Stimulated activated CD4-positive, alpha-beta T cell treated with anti-CD3 and anti-CD28 coated beads, TNF-alpha, amount 100 ng/mL, for 48 hours (primary cell): ENCODE results near the gene PSMD13.

Experiments
- DNase-seq, 3 donors: peaks; one replicate each; pipeline ENCODE4 v3.0.0-alpha.2; 2020; ENCODE audit warnings: low read depth in 3 of 3

Gene PSMD13

DNA sequence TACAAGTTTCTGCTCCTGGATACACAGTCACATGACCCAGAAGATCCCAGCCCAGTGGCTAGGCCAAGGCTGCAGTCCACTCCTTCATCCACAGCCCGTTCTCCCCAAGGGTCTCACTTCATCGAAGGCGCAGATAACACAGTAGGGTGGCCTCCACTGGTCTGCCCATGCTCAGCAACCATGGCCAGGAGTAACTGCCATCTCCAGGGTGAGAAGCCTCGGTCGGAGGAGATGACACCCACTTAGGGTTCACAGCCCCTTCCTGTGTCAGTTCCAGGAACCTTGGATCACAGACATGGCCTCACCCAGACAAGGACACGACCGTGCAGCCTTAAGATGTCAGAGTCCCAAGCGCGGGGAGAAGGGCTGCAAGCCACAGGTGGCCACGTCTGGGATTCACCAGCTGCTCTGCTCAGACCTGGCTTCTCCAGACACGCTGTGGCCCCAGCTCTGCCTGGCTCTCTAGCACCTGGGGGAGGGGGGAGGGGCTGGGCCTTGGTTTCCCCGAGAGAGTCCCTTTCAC, 32.1 kb upstream of the PSMD13 start:
- DNase-seq, result no peak

DNA sequence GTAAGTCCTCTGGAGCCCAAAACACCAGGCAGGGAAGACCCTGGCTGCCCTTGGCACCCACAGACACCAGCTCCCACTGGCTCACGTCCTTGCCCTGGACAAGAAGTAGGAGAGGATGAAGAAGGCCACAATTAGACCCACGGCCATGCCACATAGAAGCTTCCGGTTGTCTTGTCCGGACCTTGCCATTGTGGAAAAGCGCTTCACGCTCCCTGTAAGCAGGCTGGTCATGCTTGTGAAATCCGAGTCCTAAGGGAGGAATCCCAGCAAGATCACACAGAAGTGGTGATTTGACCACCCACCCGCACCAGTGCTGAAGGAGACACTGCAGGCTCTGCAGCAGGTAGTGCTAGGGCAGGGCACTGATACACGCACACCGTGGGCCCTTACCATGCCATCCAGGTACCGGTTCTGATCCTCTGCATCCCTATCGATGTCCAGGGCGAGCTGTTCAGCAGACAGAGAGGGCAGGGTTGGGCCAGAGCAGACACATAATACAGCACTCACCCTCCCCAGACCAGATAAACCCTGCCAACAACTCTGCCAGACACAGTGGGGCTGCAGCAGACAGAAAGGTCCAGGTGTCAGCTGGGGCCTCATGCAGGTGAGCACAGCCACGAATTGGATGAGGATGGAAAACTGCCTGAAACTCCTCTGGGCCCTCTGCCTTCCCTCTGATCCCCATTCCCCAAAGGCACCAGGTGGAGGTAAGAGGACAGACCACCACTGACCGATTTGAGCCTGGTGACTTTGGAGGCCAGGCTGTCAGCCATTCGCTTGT, 31.4 kb upstream of the PSMD13 start:
- DNase-seq, result no peak

- DNase-seq, result no peak
Observed at GRCh38 chr11:206002-206384, 30.8 kb upstream of the PSMD13 start.

GRCh38 chr11:206526-207207, 30.1 kb upstream of the PSMD13 start:
- peak in 1 of 3 donors; percentile 20 for DNase-seq

- DNase-seq, result peak; percentile 90 to 97 (median 91)
Observed at GRCh38 chr11:207208-207862, 29.4 kb upstream of the PSMD13 start, which contains the start of the genes BET1L and RIC8A. Gene BET1L (minus strand): TSS chr11:207399. CDS start chr11:207321, 78 bp downstream. Gene RIC8A (plus strand): TSS chr11:207708. CDS start chr11:208855, 1,147 bp downstream.

DNA sequence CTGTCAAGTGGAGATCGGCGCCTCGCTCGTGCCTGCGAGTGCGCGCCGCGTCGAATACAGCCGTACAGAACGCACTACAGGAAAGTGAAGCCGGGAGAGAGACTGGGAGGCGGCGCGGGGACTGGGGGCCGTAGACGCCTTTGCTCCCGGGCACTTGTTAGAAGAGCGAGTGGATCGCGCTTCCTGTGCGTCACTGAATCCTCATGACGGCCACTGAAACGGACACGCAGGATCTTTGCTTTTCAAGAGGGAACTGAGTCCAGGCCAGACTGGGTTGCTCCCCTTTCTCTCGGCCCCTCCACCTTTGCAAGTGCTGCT, 29.0 kb upstream of the PSMD13 start:
- no peak for DNase-seq

DNA sequence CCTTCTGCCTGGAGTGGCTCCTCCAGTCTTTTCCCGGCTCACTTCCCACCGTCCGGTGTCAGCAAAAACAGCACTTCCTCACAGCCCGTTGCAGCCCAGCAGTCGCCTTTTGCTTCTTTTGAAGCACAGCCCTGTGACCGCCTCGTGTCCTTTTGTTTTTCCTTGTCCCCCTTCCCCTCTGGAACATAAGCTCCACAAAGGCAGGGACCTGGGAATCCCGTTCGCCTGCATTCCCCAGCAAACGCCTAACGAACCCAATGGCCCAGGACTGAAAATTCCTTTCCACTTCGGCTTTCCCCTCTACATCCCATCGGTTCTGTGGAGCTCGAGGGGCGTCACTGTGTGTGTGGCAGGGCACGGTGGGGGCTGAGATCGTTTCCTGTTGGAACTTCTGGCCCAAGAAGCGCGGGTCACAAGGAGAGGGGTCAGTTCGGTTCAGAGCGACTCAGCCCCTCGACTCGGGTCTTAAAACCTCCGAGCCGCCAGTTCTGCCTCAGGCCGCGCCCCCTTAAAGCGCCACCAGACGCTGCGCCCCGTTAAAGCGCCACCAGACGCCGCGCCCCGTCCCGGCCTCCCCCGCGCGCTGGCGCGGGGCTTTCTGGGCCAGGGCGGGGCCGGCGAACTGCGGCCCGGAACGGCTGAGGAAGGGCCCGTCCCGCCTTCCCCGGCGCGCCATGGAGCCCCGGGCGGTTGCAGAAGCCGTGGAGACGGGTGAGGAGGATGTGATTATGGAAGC, 28.4 kb upstream of the PSMD13 start:
- DNase-seq, result peak; percentile 62 to 78 (median 71)

GRCh38 chr11:208917-209260, 27.9 kb upstream of the PSMD13 start:
- no peak for DNase-seq

- no peak for DNase-seq
Observed at GRCh38 chr11:209275-210121, 27.3 kb upstream of the PSMD13 start.

DNA sequence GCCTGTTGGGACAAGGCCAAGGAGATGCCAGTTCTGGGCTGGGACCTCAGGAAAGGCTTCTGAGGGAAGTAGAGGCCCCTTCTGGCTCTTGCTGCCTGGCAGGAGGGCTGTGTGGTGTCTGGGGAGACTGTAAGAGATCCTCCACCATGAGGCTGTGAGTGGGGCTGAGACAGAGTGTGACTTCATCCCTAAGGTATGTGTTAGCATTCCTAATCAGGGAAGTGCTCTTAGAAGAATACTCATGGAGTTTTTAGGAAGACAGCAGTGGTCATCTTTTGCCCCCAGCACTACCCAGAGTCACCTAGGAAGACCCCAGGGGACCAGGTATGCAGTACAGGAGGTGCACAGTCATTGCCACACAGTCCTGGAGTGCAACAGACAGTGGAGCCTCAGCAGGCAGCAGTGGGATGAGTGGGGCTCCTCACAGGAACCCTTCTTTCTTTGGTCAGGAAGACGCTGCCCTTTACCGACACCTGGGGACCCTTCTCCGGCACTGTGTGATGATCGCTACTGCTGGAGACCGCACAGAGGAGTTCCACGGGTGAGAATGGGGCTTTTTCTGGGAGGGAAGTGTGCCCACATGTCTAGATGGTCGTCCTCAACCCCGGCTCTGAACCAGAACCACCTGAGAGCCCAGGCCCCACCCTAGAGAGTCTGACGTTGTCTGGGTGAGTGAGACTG, 26.5 kb upstream of the PSMD13 start:
- no peak for DNase-seq

GRCh38 chr11:210803-211180, 26.0 kb upstream of the PSMD13 start:
- no peak for DNase-seq

DNA sequence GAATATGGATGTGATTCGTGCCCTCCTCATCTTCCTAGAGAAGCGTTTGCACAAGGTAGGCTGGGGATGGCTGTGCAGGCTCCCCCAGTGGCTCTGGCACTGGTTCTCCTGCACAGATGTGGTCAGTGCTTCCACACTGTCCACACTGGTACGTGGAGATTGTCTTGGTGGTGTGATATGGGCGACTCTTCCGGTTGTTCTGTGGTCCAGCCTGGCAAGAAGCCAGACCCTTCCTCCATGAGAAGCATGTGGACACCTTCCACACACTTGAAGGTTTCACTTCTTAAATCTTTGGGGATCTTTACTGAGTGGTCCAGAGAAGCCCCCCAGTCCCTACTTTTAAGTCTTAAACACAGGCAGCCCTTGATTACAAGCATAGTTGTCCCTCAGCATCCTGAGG, 25.5 kb upstream of the PSMD13 start:
- no peak for DNase-seq

DNA sequence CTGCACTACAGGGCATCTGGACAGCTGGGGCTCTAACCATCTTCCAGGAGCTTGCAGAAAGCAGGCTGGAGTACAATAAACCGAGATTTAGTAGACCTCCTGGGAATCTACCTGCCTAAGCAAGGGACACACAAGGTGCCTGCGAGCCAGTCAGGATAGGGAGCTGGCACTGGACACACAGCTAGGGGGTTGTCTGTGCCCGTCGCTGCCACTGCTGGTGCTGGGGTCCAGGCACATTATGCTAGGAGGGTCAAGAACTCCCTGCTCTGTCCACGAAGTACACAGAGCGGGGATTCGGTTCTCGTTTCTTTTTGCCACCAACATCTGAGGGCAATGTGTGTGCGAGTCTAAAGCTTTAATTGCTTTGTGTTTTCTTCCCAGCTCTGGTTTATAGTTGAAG, 25.0 kb upstream of the PSMD13 start:
- DNase-seq, result no peak

DNA sequence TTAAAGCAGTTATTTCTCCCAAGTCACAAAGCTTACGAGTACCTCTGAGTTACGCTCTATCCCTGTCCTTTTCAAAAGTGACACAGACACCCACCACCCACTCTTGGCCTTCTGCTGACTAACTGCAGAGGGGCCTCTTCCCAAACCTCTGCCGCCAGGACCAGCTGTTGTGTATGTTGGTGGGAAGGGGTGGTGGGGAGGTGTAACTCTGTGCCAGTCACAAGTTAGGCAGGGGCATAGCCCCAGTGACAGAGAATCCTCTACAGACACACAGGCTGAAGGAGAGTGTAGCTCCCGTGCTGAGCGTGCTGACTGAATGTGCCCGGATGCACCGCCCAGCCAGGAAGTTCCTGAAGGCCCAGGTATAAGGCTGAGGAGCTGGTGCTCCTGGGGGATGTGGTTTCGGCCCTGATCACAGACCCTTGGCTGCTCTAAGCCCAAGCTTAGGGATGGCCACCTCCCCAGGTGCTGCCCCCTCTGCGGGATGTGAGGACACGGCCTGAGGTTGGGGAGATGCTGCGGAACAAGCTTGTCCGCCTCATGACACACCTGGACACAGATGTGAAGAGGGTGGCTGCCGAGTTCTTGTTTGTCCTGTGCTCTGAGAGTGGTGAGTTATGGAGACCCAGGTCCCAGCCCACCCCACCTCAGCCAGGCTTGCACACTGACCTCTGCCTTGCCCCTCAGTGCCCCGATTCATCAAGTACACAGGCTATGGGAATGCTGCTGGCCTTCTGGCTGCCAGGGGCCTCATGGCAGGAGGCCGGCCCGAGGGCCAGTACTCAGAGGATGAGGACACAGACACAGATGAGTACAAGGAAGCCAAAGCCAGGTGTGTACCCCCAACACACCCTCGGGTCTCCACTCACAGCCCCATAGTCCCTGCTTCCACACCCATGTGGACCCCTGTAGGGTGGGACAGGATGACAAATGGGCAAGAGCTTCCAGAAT, 24.4 kb upstream of the PSMD13 start:
- no peak for DNase-seq

GRCh38 chr11:213111-213510, 23.7 kb upstream of the PSMD13 start:
- no peak for DNase-seq

DNA sequence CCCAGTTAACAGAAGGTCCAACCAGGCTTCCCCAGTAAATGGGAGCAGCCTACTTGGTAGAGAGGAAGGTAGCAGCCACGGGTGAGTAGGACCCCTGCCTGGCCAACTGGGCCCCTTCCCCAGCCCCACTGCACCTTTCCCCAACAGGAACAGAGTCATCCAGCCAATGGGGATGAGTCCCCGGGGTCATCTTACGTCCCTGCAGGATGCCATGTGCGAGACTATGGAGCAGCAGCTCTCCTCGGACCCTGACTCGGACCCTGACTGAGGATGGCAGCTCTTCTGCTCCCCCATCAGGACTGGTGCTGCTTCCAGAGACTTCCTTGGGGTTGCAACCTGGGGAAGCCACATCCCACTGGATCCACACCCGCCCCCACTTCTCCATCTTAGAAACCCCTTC, 22.7 kb upstream of the PSMD13 start:
- DNase-seq, result no peak

- DNase-seq, result no peak
Observed at GRCh38 chr11:215581-216037, 21.2 kb upstream of the PSMD13 start.

- no peak for DNase-seq
Observed at GRCh38 chr11:216081-216974, 20.4 kb upstream of the PSMD13 start.
